GM19035 (cell line): ENCODE results near the gene ZNF607.

Source experiments
- ATAC-seq: cut with Tn5 transposase; IDR thresholded peaks from one replicate; pipeline ENCODE4 v1.9.1; 2021; ENCODE audit not compliant: unreplicated experiment

Gene ZNF607

GRCh38 chr19:37654118-37654517 lies 65.4 kb downstream of the ZNF607 start:
- no peak for ATAC-seq
